HepG2 (cell line): Measurements from ENCODE around the gene MICOS13. TPM values are rescaled to one million over a fixed set of nuclear protein-coding genes. Genes with fewer than 3 reads are reported as not detected.
A peak's percentile ranks its signal among the peaks of the same experiment; 100 is the strongest.

Experiments
- CCAR2 ChIP-seq: fragments of 200-400 bp; formaldehyde crosslinking; optimal IDR thresholded peaks from 2 replicates; pipeline ENCODE3; 2018; ENCODE audit warnings: low read depth, mild to moderate bottlenecking, low read length, moderate library complexity
- DMAP1 ChIP-seq: IDR thresholded peaks from 2 replicates; pipeline ENCODE4 v1.6.1; 2016
- HNF4G ChIP-seq, 2 experiments: sonication (generic) in 1 of 2; formaldehyde crosslinking in 1 of 2; IDR thresholded peaks; 2 replicates each; pipeline versions ENCODE4 v1.4.0 to v1.6.1; 2011 to 2020; ENCODE audit warnings: borderline replicate concordance in 2 of 2, low read depth in 2 of 2, mild to moderate bottlenecking in 2 of 2, low read length in 1 of 2, missing genetic modification reagents in 1 of 2, moderate library complexity in 1 of 2
- NCOA1 ChIP-seq: sonication (generic); formaldehyde crosslinking; IDR thresholded peaks from 2 replicates; pipeline ENCODE4 v1.9.0; 2021; ENCODE audit warnings: missing genetic modification reagents
- NFYC ChIP-seq: IDR thresholded peaks from 2 replicates; pipeline ENCODE4 v1.6.1; 2016; ENCODE audit warnings: missing genetic modification reagents, missing compliant biosample characterization
- NR1H2 ChIP-seq: sonication (generic); formaldehyde crosslinking; IDR thresholded peaks from 2 replicates; pipeline ENCODE4 v1.8.1; 2022; ENCODE audit warnings: low read depth, missing genetic modification reagents, borderline replicate concordance
- NR2F2 ChIP-seq: IDR thresholded peaks from 2 replicates; pipeline ENCODE4 v1.6.1; 2012; ENCODE audit warnings: low read depth, inconsistent platforms, borderline replicate concordance
- PRMT3 ChIP-seq: sonication (generic); formaldehyde crosslinking; IDR thresholded peaks from 2 replicates; pipeline ENCODE4 v1.8.1; 2022; ENCODE audit warnings: low read depth, mild to moderate bottlenecking, moderate library complexity, missing genetic modification reagents, borderline replicate concordance
- SIX1 ChIP-seq: sonication (generic); formaldehyde crosslinking; IDR thresholded peaks from 2 replicates; pipeline ENCODE4 v1.4.0; 2020; ENCODE audit warnings: missing genetic modification reagents, borderline replicate concordance
- U2AF2 ChIP-seq: fragments of 200-400 bp; formaldehyde crosslinking; IDR thresholded peaks from 2 replicates; pipeline ENCODE4 v1.6.1; 2017; ENCODE audit warnings: low read depth, mild to moderate bottlenecking, low read length
- ZBTB7A ChIP-seq: sonication (generic); formaldehyde crosslinking; IDR thresholded peaks from 2 replicates; pipeline ENCODE4 v1.8.0; 2022; ENCODE audit warnings: mild to moderate bottlenecking, missing genetic modification reagents
- ZNF160 ChIP-seq: sonication (generic); formaldehyde crosslinking; IDR thresholded peaks from 2 replicates; pipeline ENCODE4 v1.8.0; 2022; ENCODE audit warnings: mild to moderate bottlenecking, inconsistent platforms, missing genetic modification reagents
- ZNF264 ChIP-seq: sonication (generic); formaldehyde crosslinking; IDR thresholded peaks from 2 replicates; pipeline ENCODE4 v1.4.0; 2020; ENCODE audit warnings: missing genetic modification reagents
- ZNF331 ChIP-seq: sonication (generic); formaldehyde crosslinking; IDR thresholded peaks from 2 replicates; pipeline ENCODE4 v1.4.0; 2020; ENCODE audit warnings: missing genetic modification reagents
- ZNF552 ChIP-seq: sonication (generic); formaldehyde crosslinking; IDR thresholded peaks from 2 replicates; pipeline ENCODE4 v1.9.0; 2022; ENCODE audit warnings: missing genetic modification reagents, mild to moderate bottlenecking, borderline replicate concordance
- ZNF556 ChIP-seq: sonication (generic); formaldehyde crosslinking; IDR thresholded peaks from 2 replicates; pipeline ENCODE4 v1.4.0; 2020; ENCODE audit warnings: mild to moderate bottlenecking, missing genetic modification reagents, borderline replicate concordance
- ZNF605 ChIP-seq: sonication (generic); formaldehyde crosslinking; IDR thresholded peaks from 2 replicates; pipeline ENCODE4 v1.8.0; 2022; ENCODE audit warnings: mild to moderate bottlenecking, missing genetic modification reagents
- ZNF780A ChIP-seq: sonication (generic); formaldehyde crosslinking; IDR thresholded peaks from 2 replicates; pipeline ENCODE4 v1.8.0; 2022; ENCODE audit warnings: mild to moderate bottlenecking, missing genetic modification reagents, moderate library complexity
- ZSCAN20 ChIP-seq: sonication (generic); formaldehyde crosslinking; IDR thresholded peaks from 2 replicates; pipeline ENCODE4 v1.4.0; 2020; ENCODE audit warnings: missing genetic modification reagents, mild to moderate bottlenecking, borderline replicate concordance
- polyA plus RNA-seq, 8 experiments: library from polyadenylated mRNA; depleted of rRNA in 3 of 8; stranded (reverse) in 7 of 8; unstranded in 1 of 8; fragments of >200 nt; fragmentation: Illumina TruSeq in 4 of 8; extraction: Trizol in 4 of 8; gene quantifications; 2 replicates each; pipeline versions ENCODE4 v1.2.1 to v1.2.3, GENCODE V29; 2011 to 2016; ENCODE audit warnings: low read depth in 4 of 8, missing spikeins in 1 of 8, mixed read lengths in 1 of 8; ENCODE audit not compliant: insufficient read depth in 1 of 8
- total RNA-seq, 5 experiments: library from RNA; depleted of rRNA; stranded (reverse); fragments of >200 nt; fragmentation: Illumina TruSeq; extraction: Trizol; gene quantifications; 2 replicates each; pipeline ENCODE4 v1.2.3, GENCODE V29; 2016; ENCODE audit warnings: low read depth in 1 of 5
- TF ChIP-seq, protein P1 (sequence below): sonication (generic); formaldehyde crosslinking; IDR thresholded peaks from 2 replicates; pipeline ENCODE4 v1.5.0; 2020; ENCODE audit warnings: mild to moderate bottlenecking, missing genetic modification reagents
- TF ChIP-seq, protein P2 (sequence below): sonication (generic); formaldehyde crosslinking; IDR thresholded peaks from 2 replicates; pipeline ENCODE4 v1.8.0; 2022; ENCODE audit warnings: missing genetic modification reagents, low read depth, mild to moderate bottlenecking, borderline replicate concordance
- TF ChIP-seq, protein P3 (sequence below): sonication (generic); formaldehyde crosslinking; IDR thresholded peaks from 2 replicates; pipeline ENCODE4 v1.8.0; 2022; ENCODE audit warnings: mild to moderate bottlenecking, missing genetic modification reagents; ENCODE audit not compliant: insufficient replicate concordance
- TF ChIP-seq, protein P4 (sequence below): sonication (generic); formaldehyde crosslinking; IDR thresholded peaks from 2 replicates; pipeline ENCODE4 v1.4.0; 2020; ENCODE audit warnings: missing genetic modification reagents
- TF ChIP-seq, protein P5 (sequence below): sonication (generic); formaldehyde crosslinking; IDR thresholded peaks from 2 replicates; pipeline ENCODE4 v1.8.1; 2023; ENCODE audit warnings: missing genetic modification reagents, mild to moderate bottlenecking, borderline replicate concordance

Gene MICOS13
- total and polyA plus RNA-seq, 2 of the 13 experiments (the other 11 are each of a cell fraction or from before 2014, with no cell fraction given): 28.8 to 35.4 TPM

DNA sequence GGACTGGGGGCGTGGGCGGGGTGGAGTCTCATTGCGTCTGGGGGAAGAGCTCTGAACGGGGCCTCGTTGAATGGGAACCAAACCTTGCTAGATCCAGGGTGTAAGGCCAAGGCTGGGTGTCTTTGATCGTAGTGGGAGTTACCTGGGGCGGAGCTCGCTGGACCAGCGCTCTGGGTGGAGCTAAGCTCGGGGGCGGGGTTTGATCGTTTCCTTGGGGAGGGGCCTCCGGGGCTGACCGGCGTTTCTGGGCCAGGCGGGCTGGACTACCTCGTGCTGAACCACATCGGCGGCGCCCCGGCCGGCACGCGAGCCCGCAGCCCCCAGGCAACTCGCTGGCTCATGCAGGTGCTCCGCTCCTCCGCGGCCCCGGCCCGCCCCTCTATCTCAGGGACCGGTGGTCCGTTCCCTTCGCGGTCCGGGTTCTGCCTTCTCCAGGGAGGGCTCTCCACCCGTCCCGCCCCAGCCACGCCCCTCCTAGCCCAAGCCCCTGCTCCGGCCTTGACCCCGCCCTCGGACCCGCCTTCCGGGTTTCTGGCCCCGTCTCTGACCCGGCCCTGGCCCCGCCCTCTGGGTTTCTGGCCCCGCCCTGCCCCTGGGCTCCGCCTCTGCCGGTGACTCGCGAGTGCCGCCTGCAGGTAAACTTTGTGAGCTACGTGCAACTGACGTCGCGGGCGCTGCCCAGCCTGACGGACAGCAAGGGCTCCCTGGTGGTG is 6.5 kb upstream of the MICOS13 start (continued):
- TF ChIP-seq, protein P1, sequence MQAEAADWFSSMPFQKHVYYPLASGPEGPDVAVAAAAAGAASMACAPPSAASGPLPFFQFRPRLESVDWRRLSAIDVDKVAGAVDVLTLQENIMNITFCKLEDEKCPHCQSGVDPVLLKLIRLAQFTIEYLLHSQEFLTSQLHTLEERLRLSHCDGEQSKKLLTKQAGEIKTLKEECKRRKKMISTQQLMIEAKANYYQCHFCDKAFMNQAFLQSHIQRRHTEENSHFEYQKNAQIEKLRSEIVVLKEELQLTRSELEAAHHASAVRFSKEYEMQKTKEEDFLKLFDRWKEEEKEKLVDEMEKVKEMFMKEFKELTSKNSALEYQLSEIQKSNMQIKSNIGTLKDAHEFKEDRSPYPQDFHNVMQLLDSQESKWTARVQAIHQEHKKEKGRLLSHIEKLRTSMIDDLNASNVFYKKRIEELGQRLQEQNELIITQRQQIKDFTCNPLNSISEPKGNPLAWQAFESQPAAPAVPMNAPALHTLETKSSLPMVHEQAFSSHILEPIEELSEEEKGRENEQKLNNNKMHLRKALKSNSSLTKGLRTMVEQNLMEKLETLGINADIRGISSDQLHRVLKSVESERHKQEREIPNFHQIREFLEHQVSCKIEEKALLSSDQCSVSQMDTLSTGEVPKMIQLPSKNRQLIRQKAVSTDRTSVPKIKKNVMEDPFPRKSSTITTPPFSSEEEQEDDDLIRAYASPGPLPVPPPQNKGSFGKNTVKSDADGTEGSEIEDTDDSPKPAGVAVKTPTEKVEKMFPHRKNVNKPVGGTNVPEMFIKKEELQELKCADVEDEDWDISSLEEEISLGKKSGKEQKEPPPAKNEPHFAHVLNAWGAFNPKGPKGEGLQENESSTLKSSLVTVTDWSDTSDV: no peak
- no peak for TF ChIP-seq ZNF160 (CRISPR knock-in tag)
- TF ChIP-seq, protein P2, sequence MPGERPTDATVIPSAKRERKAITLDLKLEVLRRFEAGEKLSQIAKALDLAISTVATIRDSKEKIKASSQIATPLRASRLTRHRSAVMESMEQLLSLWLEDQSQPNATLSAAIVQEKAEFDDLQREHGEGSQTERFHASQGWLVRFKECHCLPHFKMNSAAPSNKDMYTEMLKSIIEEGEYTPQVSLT: no peak
- TF ChIP-seq NCOA1 (CRISPR knock-in tag): no peak
- no peak for TF ChIP-seq U2AF2
- no peak for TF ChIP-seq ZBTB7A (CRISPR knock-in tag)
- TF ChIP-seq, protein P3, sequence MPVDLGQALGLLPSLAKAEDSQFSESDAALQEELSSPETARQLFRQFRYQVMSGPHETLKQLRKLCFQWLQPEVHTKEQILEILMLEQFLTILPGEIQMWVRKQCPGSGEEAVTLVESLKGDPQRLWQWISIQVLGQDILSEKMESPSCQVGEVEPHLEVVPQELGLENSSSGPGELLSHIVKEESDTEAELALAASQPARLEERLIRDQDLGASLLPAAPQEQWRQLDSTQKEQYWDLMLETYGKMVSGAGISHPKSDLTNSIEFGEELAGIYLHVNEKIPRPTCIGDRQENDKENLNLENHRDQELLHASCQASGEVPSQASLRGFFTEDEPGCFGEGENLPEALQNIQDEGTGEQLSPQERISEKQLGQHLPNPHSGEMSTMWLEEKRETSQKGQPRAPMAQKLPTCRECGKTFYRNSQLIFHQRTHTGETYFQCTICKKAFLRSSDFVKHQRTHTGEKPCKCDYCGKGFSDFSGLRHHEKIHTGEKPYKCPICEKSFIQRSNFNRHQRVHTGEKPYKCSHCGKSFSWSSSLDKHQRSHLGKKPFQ (CRISPR knock-in tag): no peak
- TF ChIP-seq, protein P4, sequence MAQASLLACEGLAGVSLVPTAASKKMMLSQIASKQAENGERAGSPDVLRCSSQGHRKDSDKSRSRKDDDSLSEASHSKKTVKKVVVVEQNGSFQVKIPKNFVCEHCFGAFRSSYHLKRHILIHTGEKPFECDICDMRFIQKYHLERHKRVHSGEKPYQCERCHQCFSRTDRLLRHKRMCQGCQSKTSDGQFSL (CRISPR knock-in tag): no peak
- TF ChIP-seq NR2F2: no peak
- no peak; the same call in 1 of the 2 replicates for TF ChIP-seq DMAP1 (CRISPR knock-in tag)
- TF ChIP-seq NR1H2: no peak
- TF ChIP-seq, protein P5, sequence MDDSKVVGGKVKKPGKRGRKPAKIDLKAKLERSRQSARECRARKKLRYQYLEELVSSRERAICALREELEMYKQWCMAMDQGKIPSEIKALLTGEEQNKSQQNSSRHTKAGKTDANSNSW (CRISPR knock-in tag): peak; percentile 37; the same call in 1 of the 2 replicates
- TF ChIP-seq HNF4G (IDR thresholded peaks at IDR 0.05; ENCODE audit: borderline replicate concordance, low read depth, low read length): no peak
- TF ChIP-seq HNF4G (CRISPR knock-in tag; IDR thresholded peaks at IDR 0.05; ENCODE audit: borderline replicate concordance, low read depth): no peak
- TF ChIP-seq NFYC (CRISPR knock-in tag): no peak
- TF ChIP-seq CCAR2: no peak
- no peak for TF ChIP-seq ZNF780A (CRISPR knock-in tag)
- no peak for TF ChIP-seq PRMT3
- TF ChIP-seq ZNF331 (CRISPR knock-in tag): no peak
- TF ChIP-seq SIX1 (CRISPR knock-in tag): no peak
- TF ChIP-seq ZNF605 (CRISPR knock-in tag): no peak
- TF ChIP-seq ZNF264 (CRISPR knock-in tag): no peak
- TF ChIP-seq ZSCAN20 (CRISPR knock-in tag): no peak
- TF ChIP-seq ZNF552 (CRISPR knock-in tag): no peak
- TF ChIP-seq ZNF556 (CRISPR knock-in tag): no peak
